Suppressor macrophage treated with lipopolysaccharide for 1 hour (primary cell): ENCODE results near the gene GAL.
A peak's percentile ranks its signal among the peaks of the same experiment; 100 is the strongest.

Experiments
- DNase-seq, 3 donors: peaks; one replicate each; pipeline ENCODE4 v3.0.0-alpha.2; 2020 to 2022

The GAL gene

DNA sequence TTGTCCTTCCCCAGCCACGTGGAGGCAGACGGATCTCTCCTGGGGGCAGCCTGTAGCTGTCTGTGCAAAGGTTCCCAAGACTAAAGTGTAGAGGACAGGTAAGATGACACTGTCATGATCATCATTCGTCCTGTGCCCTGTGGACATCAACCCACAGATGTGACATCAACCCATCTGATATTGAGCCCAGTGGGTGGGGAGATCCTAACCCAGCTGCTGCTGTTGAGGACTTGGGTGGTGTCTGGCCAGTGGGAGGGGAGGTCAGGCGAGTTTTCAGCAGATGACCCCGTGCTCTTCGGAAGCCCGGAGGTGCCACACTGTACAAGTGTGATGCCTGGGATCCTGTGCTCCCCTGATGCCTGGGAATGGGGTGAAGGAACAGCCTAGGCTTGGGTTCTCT, 1.2 kb upstream of the GAL start:
- peak; percentile 37 to 70 (median 61) for DNase-seq

DNA sequence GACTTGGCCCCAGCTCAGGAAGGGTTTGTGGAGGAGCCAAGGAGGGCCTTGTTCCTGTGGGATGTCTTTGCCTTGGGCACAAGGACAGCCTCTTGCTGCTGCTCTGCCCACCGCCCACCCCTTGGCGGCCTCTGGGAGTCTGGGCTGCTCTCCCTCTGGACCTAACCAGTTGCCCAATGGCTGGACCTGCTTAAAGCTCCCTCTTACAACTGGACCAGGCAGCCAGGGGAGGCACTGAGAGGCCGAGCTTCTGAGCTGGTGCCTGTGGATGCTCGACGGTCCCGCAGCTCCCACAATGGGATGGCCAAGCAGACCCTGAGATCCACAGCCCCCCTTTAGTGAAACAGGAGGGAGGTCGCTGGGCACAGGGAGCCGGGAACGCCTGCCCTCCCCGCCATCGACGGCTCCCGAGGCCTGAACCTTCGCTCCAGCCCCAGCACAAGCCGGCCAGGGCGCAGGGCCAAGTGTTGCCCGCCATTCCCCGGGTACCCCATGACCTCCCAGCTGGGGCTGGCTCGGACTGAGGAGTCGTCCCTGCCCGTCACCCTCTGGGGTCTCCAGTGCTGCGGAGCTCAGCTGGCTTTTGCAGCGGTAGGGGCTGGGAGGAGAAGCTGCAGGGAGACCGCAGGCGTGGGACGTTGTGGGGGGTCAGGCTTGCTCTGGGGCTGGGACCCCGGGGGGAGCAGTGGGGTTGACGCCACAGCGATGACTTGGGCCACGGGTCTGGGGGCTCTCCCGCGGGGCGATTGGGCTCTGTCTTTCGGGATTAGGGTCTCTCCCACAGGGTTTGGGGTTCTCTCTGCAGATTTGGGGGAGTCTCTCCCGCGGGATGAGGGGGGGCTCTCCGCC, 584 bp upstream of the GAL start:
- peak in 1 of 3 donors; percentile 36 for DNase-seq

DNA sequence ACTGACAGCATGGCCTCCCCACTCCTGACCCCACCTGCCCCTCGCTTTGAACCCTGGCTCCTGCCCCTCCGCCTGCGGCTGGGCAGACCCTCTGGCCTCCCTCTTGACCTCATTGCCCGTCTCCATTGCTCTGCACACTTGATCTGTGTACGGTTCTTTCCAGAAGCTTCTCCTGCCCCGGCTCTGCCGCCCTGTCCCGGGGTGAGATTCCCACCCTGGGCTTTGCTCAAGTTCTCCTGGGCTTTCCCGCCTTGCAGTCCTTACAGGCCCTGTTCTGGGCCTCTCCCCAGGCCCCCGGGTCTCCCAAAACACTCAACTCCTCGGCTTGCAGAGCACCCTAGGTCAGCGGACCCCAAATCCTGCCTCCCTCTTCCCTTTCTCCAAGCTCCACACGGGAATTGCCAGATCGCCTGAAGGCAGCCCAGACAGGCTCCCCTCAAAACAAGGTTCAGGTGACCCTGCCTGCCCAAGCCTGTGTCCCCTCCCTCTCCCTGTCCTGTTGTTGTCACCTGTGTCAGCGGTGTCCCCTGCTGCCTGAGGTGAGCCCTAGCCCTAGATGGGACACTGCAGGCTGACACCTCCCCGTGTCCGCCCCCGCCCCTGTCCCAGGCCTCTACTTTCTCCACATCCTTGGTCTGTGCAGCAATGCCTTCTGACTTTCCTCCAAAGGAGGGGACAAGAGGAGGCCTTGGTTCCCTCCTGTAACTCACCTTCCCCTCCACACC, 1.5 kb downstream of the GAL start:
- no peak for DNase-seq

DNA sequence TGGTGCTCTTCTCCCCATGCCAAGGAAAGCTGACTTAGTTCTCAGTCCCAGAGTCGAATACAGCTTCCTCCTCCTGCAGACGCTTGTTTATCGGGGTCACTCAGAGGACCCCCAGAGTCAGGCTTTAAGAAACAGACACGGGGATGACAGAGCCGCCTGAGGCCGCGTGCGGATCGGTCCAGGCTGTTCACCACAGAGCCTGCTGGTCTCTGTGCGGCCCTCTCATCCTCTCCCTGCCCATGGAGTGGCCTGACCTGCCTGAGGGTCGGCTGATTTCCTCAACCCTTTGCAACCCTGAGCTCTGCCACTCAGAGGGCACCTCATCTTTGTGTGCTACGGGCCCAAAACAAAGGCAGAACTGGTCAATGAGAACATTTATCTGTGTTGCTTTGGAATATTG, 2.1 kb downstream of the GAL start:
- DNase-seq, result no peak

DNA sequence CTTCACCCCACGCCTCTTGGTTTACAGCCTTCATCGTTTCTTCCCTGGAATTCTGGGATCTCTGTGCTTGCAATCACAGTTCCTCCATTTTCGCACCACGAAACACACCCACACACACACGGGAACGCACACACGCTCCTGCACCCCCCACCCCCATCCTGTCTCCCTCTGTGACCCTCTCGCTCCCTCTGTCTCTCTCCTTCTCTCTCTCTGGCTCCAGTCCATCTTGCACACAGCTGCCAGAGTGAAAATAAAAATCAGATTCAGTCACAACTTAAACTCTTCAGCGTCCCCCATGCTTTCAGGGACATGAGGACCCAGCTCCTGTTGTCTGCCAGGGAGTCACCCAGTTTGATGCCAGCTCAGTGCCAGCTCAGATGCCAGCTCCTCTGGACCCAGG, 3.0 kb downstream of the GAL start:
- no peak for DNase-seq

DNA sequence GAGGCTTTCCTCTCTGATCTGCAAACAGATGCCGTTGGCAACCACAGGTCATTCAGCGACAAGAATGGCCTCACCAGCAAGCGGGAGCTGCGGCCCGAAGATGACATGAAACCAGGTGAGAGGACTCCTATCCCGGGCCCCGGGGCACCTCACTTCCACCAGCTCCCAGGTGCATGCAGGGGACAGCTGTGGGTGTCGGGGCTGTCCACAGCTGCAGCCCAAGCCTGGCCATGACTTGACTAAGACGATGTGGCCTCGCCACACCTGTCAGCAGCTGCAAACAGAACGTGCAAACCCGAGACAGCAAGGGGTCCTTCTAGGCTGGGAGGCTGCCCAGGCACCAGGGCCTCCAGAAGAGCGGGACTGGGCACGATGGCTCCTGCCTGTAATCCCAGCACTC, 3.6 kb downstream of the GAL start:
- DNase-seq, result no peak

DNA sequence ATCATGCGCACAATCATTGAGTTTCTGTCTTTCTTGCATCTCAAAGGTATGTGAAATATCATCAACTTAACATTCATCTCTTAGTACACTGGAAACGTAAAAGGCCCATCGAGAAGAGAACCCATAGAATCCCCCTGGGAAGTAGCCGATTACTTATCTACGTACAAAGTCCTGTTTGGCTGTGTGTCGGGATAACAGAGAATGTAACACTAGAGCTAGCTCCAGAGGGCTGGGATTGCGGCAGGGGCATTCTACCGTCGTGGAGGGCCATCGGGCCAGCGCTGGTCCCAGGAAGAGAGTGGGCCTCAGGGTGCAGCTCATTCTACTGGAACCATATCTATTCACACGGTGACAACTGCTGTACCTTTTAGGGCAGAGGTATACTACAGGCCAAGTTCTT, 4.5 kb downstream of the GAL start:
- DNase-seq, result no peak

DNA sequence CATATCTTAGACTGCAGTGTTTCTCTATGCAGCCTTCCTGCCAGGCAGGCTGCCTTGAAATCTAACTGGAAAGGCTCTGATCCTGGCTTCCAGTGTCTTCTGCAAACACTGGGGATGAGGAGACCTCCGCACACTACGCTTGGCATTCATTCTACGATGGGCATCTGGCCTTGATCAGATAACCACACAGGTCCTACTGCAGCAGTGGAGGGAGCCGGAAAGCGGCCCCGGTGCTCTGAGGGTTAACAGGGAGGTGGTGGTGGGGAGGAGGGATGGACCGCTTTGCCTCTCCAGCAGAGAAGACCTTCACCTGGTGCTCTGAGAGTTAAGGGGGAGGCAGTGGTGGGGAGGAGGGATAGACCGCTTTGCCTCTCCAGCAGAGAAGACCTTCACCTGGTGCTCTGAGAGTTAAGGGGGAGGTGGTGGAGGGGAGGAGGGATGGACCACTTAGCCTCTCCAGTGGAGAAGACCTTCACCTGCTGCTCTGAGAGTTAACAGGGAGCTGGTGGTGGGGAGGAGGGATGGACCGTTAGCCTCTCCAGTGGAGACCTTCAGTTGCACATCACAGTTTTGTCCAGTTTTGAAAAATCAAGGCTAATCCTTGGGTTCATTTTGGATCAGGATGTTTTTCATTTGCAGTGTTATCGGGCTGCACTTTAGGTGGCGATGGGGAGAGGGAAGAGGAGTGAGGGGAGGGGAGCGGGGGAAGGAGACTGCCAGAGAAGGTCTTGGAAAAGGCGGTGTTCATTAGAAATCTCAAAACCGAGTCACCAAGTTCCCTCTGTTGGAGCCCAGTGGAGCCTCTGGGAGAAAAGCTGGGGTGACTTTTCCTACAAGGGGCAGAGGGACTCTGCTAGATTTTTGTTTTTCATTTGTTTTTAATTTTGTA, 5.6 kb downstream of the GAL start:
- DNase-seq, result no peak

DNA sequence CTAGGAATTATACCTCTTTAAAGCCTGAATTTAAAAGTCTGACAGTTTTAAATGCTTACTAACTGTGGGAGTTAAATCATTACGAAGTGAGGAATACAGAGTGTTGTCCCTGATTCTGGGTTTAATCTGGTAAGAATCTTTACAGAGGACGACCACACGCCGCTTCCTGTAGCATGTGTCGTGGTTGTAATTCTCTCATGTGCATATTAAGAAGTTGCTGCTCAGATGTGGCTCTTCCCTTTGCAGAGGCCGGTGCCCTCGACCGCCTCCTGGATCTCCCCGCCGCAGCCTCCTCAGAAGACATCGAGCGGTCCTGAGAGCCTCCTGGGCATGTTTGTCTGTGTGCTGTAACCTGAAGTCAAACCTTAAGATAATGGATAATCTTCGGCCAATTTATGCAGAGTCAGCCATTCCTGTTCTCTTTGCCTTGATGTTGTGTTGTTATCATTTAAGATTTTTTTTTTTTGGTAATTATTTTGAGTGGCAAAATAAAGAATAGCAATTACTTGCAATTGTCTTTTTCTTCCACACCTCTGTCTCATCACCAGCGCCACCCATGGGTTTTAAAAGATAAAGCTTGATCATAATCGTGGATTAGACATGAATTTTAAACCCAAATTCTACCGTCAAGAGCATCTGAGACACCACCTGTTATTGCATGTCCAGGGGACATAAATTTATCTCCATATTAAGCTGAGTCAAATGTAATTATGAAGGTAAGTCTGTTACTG, 6.5 kb downstream of the GAL start:
- DNase-seq, result no peak

DNA sequence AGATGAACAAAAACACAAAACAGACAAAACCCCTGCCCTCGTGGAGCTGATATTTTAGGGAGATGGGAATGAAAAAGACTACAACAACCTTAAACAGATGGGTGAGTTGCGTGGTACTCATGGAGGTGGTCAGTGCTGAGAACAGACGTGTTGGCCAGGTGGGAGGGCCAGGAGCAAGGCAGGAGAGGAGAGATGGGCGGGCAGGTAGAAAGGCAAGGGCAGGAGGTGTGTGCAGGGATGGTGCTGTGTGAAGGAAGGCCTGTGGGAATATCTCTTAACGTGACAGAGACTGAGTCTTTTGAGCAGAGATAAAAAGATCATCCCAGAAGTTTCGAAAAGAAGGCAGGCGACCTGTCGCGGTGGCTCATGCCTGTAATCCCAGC, 7.0 kb downstream of the GAL start:
- no peak for DNase-seq

DNA sequence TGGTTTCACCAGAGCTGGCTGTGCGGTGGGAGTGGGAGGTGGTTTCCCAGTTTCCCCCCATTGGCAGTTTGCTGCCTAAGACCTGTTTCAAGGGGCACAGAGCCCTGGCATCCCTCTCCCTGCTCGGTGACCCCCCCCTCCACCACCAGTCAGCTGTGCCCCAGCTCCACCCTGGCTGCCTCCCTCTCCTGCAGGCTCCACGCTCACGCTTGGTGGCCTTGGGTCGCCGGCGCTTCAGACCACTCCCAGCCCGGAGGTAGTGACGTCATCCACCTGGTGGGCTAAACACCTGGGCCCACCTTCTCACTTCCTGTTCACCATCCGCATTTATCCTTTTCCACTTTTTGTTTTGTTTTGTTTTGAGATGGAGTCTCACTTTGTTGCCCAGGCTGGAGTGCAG, 7.8 kb downstream of the GAL start:
- DNase-seq, result no peak

DNA sequence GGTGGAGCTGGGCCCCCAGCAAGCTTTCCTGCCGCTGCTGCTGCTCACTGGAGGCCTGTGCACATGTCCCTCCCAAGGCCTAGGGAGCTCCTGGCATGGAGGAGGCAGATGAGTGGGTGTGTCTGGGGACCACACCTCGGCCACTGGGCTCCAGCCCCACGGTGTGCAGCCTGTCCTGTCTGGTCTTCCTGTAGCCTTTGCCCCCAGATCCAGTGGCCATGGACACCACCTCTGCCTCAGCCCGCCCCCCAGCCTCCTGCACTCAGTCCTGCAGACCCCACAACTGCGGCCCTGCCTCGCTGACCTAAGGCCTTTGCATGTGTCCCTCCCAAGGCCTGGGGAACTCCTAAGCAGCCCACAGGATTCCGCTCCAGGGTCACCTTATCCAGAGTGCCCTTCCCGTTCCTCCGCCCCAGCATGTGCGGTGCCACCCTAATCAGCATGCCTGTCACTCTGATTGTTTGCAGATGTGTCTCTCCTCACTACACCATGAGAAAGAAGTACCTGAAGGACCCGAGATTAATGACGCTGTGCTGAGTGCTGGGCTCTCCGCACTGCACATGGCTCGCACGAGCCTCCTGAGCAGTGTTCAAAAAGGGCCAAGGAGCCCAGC, 8.6 kb downstream of the GAL start:
- no peak for DNase-seq

DNA sequence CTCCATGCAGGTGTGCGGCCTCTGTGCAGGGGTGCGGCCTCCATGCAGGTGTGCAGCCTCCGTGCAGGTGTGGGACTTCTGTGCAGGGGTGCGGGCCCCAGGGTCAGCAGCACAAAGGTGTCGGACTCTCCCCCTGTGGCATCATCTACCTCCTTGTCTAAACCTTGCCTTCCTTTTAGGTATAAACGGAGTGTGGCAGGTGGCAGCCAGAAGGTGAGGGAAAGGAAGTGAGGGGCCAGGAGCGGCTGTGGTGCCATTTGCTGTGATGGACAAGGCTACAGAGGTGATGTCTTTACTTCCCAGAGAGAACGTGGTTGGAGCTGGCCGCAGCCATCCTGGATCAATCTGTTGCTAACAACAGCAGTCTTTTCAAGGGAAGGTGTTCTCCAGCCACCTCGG, 9.1 kb downstream of the GAL start:
- no peak for DNase-seq

DNA sequence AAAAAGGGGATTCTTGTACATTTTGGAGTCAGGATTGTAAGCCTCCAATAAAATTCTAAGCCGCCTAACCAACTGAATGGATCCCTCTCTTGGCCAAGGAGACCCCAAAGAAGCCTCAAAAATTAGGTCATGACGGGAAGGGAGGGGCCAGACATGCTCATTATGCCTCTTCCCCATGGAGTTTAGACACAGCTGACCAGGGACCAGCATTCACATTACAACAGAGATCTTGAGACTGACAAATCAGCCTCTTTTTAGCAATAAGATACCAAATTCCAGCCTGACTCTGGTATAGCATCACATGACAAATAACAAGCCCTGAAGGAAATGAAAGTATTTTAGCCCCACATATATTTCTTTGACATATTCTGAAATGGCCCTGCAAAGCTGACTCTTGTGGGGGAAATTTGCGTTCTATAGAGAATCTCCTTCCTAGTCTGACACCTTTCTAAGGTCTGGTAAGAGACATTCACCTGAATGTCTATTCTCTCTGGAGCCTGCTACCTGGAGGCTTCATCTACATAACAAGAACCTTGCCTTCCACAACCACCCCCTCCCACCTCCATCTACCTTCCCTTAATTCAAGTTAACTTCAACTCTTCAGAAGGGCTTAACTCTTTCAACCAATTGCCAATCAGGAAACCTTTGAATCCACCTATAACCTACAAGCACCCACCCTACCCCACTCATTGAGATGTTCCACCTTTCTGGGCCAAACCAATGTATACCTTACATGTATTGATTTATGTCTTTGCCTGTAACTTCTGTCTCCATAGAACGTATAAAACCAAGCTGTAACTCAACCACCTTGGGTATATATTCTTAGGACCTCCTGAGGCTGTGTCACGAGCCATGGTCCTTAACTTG, 10.3 kb downstream of the GAL start:
- no peak for DNase-seq

DNA sequence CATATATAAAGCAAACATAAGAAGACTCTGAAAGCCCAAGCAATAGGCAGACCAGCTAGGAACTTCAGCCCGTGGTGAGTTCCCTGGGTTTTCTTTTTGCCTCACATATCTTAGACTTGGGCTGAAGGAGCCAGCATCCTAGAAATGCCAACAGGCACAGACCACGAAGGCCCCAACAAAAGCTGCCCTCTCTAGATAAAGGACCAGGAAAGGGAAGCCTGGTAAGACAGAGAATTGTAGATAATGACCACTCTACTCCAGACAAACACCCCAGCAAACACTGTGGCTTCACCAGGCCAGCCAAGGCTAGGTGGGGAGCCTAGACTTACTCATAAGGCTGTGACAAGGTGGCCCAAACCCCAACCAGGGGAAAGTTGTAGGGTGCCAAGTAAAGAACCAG, 11.2 kb downstream of the GAL start:
- no peak for DNase-seq

DNA sequence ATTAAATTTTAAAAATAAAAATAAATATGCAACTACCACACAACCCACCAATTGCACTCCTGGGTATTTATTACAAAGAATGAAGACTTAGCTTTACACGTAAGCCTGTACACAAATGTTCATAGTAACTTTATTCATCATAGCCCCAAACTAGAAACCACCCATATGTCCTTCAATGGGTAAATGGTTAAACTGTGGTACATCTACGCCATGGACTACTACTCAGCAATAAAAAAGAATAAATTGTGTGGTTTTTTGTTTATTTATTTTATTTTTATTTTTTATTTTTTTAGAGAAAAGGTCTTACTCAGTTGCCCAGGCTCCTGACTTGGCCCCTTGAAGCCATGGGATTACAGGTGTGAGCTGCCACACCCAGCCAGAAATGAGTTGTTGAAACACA, 14.6 kb downstream of the GAL start:
- no peak for DNase-seq

DNA sequence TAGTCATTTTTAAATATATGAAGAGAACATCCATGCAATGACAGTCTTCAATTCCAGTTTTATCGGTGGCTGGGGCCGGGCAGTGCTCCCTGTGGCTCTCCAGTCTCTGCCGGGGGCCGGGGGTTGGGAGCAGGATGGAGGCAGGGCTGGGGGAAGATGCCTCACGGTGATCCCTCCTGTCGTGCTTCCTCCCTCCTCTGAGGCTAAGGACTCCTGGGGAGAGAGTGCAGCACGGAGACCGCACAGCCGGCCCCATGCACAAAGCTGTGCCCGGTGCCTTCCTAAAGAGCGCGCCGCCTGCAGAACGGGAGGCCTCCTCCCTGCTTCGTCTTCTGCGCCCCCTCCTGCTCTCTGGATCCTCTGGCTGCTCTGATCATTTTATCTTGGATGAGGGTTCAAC, 20.5 kb downstream of the GAL start:
- DNase-seq, result no peak

DNA sequence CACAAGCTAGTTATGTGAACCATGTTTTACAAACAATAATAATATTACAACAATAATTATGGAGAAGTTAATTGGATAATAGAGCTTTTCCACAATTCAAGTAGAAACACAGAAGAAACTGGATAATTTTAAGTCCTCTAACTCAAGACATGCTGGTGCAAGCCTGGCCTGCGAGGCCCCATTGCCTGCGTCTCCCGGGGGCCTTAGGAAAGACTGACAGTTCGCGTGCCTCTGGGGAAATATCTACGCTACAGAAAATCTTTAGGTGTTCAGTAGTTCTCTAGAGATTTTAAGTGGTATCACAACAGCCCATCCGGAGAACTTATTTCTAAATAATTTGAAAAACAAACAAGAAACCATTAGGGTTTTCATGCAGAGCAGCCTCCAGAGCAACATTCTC, 23.2 kb downstream of the GAL start:
- no peak for DNase-seq

DNA sequence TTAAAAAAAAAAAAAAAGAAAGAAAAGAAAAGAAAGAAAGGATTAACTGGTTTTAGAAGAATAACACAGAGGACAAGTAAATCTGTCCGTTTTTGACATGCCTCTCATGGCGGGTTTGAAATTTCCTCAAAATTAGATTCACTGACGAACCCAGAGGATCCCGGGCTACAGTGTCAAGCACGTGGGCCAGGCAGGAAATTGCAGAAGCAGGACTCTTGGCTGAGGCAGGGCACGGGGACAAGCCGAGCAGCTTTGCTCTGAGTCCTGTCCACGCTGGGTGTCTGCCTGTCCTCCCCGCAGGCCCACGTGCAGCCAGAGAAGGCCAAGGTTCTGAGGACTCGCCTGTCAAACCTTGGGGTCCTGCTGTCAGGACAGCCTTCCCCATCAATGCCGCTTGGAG, 24.7 kb downstream of the GAL start:
- peak; percentile 35 to 49 (median 43) for DNase-seq

DNA sequence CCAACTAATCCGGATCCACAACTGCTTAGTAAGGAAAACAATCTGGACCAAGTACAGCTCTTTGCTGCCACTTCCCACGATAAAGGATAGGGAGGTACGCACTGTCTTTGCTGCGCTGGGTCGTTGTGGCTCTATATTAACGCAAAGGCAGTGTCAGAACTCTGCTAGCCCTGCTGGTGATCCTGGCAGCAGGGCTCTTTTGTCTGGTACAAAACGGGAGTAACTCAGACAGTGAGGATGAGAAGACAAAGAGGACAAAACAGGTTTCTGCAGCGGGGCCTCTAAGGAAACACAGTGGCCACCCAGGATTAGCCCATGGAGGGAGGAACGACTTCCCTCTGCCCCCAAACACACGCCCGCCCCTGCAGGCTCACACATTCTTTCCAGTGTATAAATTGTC, 26.1 kb downstream of the GAL start:
- DNase-seq, result no peak

DNA sequence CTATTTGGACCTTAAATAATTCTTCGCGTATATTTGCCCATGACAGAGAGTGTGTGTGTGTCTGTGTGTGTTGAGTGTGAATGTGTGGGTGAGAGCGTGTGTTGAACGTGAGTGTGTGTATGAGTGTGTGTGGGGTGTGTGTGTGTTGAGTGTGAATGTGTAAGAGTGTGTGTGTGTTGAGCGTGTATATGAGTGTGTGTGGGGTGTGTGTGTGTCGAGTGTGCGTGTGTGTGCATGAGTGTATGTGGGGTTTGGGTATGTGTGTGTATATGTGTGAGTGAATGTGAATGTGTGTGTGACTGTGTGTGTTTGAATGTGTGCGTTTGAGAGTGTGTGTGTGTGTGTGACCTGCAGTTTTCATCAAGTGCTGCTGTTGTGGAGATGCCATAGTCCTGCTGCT, 26.8 kb downstream of the GAL start:
- DNase-seq, result no peak
